HepG2 (cell line): ENCODE results near the gene KPNB1. TPM values are rescaled to one million over a fixed set of nuclear protein-coding genes. Genes with fewer than 3 reads are reported as not detected.

Experiments used
- ATAC-seq: fragments of 200-7000 bp; cut with Tn5 transposase; 3 replicates; pipeline ENCODE4 v1.9.1; 2020; ENCODE audit warnings: mild to moderate bottlenecking, moderate library complexity
- BruUV-seq: library from RNA; stranded (reverse); fragments of 400-500 nt; replicated peaks from 2 replicates; lab custom pipeline; 2021; lab: Mats Ljungman, UMichigan
- CTCF ChIA-PET: fragments of 300-600 bp; formaldehyde crosslinking; extraction: SDS; loops from one replicate; lab custom pipeline; 2021; ENCODE audit warnings: low total read pairs, inconsistent platforms, low intra/inter-chr PET ratio; lab: Yijun Ruan, JAX
- POLR2A ChIA-PET: fragments of 350-600 bp; sonication (Branson Sonifier 250); formaldehyde crosslinking; loops from one replicate; lab custom pipeline; 2020; ENCODE audit warnings: antibody characterized with exemption, inconsistent platforms; lab: Yijun Ruan, JAX
- DNase-seq: peaks from one replicate; pipeline ENCODE4 v3.0.0-alpha.2; 2015; ENCODE audit warnings: low spot score
- FAIRE-seq: peaks from 3 replicates; lab custom pipeline; 2011; peaks lifted over from hg19 to GRCh38; lab: Jason Lieb, UNC
- H2AFZ ChIP-seq: one replicate; pipeline ENCODE4 v1.6.1; 2011; ENCODE audit warnings: low read length, inconsistent platforms
- H3K27ac ChIP-seq: fragments of 300-600 bp; 3 replicates; pipeline ENCODE4 v1.8.0; 2011; ENCODE audit warnings: mixed run types, mild to moderate bottlenecking, mixed read lengths, low read length, inconsistent platforms; ENCODE audit not compliant: insufficient read depth; ENCODE audit errors: extremely low read length
- H3K27me3 ChIP-seq, 2 experiments: fragments of 200-600 bp in 1 of 2; 2 replicates in 1 of 2; 3 replicates in 1 of 2; pipeline versions ENCODE4 v1.6.0 to v1.8.0; 2011; ENCODE audit warnings: low read length in 2 of 2, mild to moderate bottlenecking in 2 of 2, moderate library complexity in 2 of 2, inconsistent platforms in 1 of 2; ENCODE audit not compliant: insufficient read depth in 2 of 2, control insufficient read depth in 1 of 2
- H3K36me3 ChIP-seq, 2 experiments: fragments of 200-600 bp in 1 of 2; replicated peaks in 1 of 2; 2 replicates in 1 of 2; 3 replicates in 1 of 2; pipeline versions ENCODE4 v1.5.1 to v1.8.0; 2011; ENCODE audit warnings: low read length in 2 of 2, inconsistent platforms in 1 of 2; ENCODE audit not compliant: insufficient read depth in 2 of 2, control insufficient read depth in 1 of 2
- H3K4me1 ChIP-seq: 2 replicates; pipeline ENCODE4 v1.5.1; 2012; ENCODE audit warnings: low read length, inconsistent platforms; ENCODE audit not compliant: insufficient read depth
- H3K4me2 ChIP-seq: 2 replicates; pipeline ENCODE4 v1.6.0; 2011; ENCODE audit warnings: low read depth, low read length, inconsistent platforms
- H3K4me3 ChIP-seq, 3 experiments: fragments of 200-600 bp in 1 of 3; sonication (generic), shearing (Covaris generic) in 1 of 3; replicated peaks in 1 of 3; 2 replicates each; pipeline ENCODE4 v1.5.1; 2011 to 2016; ENCODE audit warnings: low read length in 3 of 3, inconsistent platforms in 2 of 3, low read depth in 2 of 3, mild to moderate bottlenecking in 2 of 3, control low read depth in 1 of 3, mixed read lengths in 1 of 3; ENCODE audit not compliant: insufficient read depth in 1 of 3
- H3K79me2 ChIP-seq: one replicate; pipeline ENCODE4 v1.6.1; 2011; ENCODE audit warnings: low read length, inconsistent platforms; ENCODE audit not compliant: insufficient read depth
- H3K9ac ChIP-seq: 2 replicates; pipeline ENCODE4 v1.6.0; 2011; ENCODE audit warnings: mild to moderate bottlenecking, low read depth, low read length, inconsistent platforms; ENCODE audit not compliant: insufficient read depth
- H3K9me3 ChIP-seq: 2 replicates; pipeline ENCODE4 v1.5.1; 2012; ENCODE audit warnings: mild to moderate bottlenecking, low read length
- H4K20me1 ChIP-seq: 2 replicates; pipeline ENCODE4 v1.6.0; 2011; ENCODE audit warnings: inconsistent platforms, mild to moderate bottlenecking, low read length, moderate library complexity; ENCODE audit not compliant: insufficient read depth
- ELF3 ChIP-seq: IDR thresholded peaks from 2 replicates; pipeline ENCODE4 v1.6.1; 2016; ENCODE audit warnings: missing genetic modification reagents, missing compliant biosample characterization
- HNF4A ChIP-seq: sonication (generic); formaldehyde crosslinking; IDR thresholded peaks from 2 replicates; pipeline ENCODE4 v1.4.0; 2020; ENCODE audit warnings: missing genetic modification reagents
- MATR3 ChIP-seq: sonication (generic); formaldehyde crosslinking; IDR thresholded peaks from 2 replicates; pipeline ENCODE4 v1.4.0; 2020; ENCODE audit warnings: missing genetic modification reagents
- PLRG1 ChIP-seq: fragments of 450-650 bp; conservative IDR thresholded peaks from 2 replicates; pipeline ENCODE4 v1.6.1; 2016
- RBM39 ChIP-seq: fragments of 200-400 bp; formaldehyde crosslinking; IDR thresholded peaks from one replicate; pipeline ENCODE4 v1.6.1; 2018; ENCODE audit warnings: antibody characterized with exemption, mild to moderate bottlenecking, low read depth, low read length; ENCODE audit not compliant: poor library complexity, severe bottlenecking
- SNAI1 ChIP-seq: sonication (generic); formaldehyde crosslinking; IDR thresholded peaks from 2 replicates; pipeline ENCODE4 v1.5.0; 2020; ENCODE audit warnings: mild to moderate bottlenecking, missing genetic modification reagents, borderline replicate concordance
- SP4 ChIP-seq: sonication (generic); formaldehyde crosslinking; IDR thresholded peaks from 2 replicates; pipeline ENCODE4 v1.8.1; 2023; ENCODE audit warnings: mild to moderate bottlenecking, missing genetic modification reagents
- ZNF224 ChIP-seq: sonication (generic); formaldehyde crosslinking; IDR thresholded peaks from 2 replicates; pipeline ENCODE4 v1.5.0; 2020; ENCODE audit warnings: mild to moderate bottlenecking, missing genetic modification reagents
- ZNF607 ChIP-seq: sonication (generic); formaldehyde crosslinking; IDR thresholded peaks from 2 replicates; pipeline ENCODE4 v1.5.1; 2020; ENCODE audit warnings: missing genetic modification reagents, mild to moderate bottlenecking, borderline replicate concordance
- WGBS: methylation state at CpG from one replicate; pipeline ENCODE4 v1.1.6; 2017; ENCODE audit warnings: low lambda C conversion rate; 5-methylcytosine and 5-hydroxymethylcytosine counted together
- in situ Hi-C: cut with HindIII; loops from 2 replicates; pipeline ENCODE4 v1.10.0; 2017; ENCODE audit warnings: low pct_unique_long_range_greater_than_20kb; ENCODE audit not compliant: extremely low pct_ligation_motif_present
- intact Hi-C: fragments of 100-400 bp; cut with micrococcal nuclease; formaldehyde crosslinking; loops from one replicate; pipeline ENCODE4 v1.10.0; 2022; ENCODE audit not compliant: unreplicated experiment
- polyA plus RNA-seq, 8 experiments: library from polyadenylated mRNA; depleted of rRNA in 3 of 8; stranded (reverse) in 7 of 8; unstranded in 1 of 8; fragments of >200 nt; fragmentation: Illumina TruSeq in 4 of 8; extraction: Trizol in 4 of 8; gene quantifications; 2 replicates each; pipeline versions ENCODE4 v1.2.1 to v1.2.3, GENCODE V29; 2011 to 2016; ENCODE audit warnings: low read depth in 4 of 8, missing spikeins in 1 of 8, mixed read lengths in 1 of 8; ENCODE audit not compliant: insufficient read depth in 1 of 8
- total RNA-seq, 5 experiments: library from RNA; depleted of rRNA; stranded (reverse); fragments of >200 nt; fragmentation: Illumina TruSeq; extraction: Trizol; gene quantifications; 2 replicates each; pipeline ENCODE4 v1.2.3, GENCODE V29; 2016; ENCODE audit warnings: low read depth in 1 of 5
- TF ChIP-seq, protein P1 (sequence below): sonication (generic); formaldehyde crosslinking; IDR thresholded peaks from 2 replicates; pipeline ENCODE4 v1.4.0; 2020; ENCODE audit warnings: low read depth, missing genetic modification reagents
- TF ChIP-seq, protein P2 (sequence below): sonication (generic); formaldehyde crosslinking; IDR thresholded peaks from 2 replicates; pipeline ENCODE4 v1.5.0; 2020; ENCODE audit warnings: mild to moderate bottlenecking, missing genetic modification reagents, moderate library complexity
- TF ChIP-seq, protein P3 (sequence below): IDR thresholded peaks from 2 replicates; pipeline ENCODE4 v1.6.1; 2016; ENCODE audit warnings: missing compliant biosample characterization, missing genetic modification reagents, borderline replicate concordance
- TF ChIP-seq, protein P4 (sequence below): sonication (generic); formaldehyde crosslinking; IDR thresholded peaks from 2 replicates; pipeline ENCODE4 v1.5.0; 2020; ENCODE audit warnings: missing genetic modification reagents

KPNB1 gene
- total and polyA plus RNA-seq, 2 of the 13 experiments (the other 11 are each of a cell fraction or from before 2014, with no cell fraction given) = 164 to 424 TPM

DNA sequence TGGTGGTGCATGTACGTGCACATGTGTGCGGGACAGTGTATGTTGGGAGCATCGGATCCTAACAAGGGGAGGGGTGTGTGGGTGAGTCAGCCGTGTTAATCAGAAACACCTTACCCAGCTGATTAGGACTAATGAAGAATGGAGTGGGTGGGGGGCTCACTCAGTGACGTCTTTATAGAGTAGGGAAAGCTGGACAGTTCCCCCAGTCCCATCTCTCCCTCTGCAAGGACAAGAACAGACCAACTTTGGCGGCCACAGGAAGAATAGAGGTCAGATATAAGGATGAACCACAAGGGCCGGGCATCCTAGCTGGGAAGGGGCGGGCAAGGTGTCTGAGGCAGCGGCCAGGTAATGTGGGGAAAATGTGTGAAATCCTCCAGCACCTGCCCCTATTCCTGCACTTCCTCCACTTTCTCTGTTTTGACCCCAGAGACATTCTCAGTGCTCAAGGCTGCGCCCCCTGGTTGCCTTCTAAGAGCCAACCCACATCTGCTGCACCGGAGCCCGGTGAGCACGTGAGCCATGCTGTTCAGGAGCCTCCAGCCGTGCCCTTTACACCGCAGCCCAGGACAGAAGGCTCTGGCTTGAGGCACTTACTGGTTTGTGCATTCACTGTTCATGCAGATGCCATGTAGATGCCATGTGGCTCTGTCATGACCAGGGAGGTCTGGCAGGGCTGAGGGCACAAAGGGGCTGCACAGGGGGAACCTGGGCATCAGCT is 64.4 kb downstream of the KPNB1 start:
- H3K79me2 ChIP-seq = no peaks in the 10 kb centered on the region
- in situ Hi-C loops = no loop called here
- DNase-seq (no peak), ATAC-seq (peak; percentile 60), FAIRE-seq (no peak)
- H3K27ac ChIP-seq = no peak overlapping the region
- H3K9ac ChIP-seq = no peak overlapping the region
- WGBS = 41% methylated on average over 11 of the region's 15 CpGs
- BruUV-seq = no TSS peak
- intact Hi-C loops = loop anchor here (2.0 kb wide), 1 partner anchor 49 kb away; no protein-coding TSS in a partner anchor
- ChIA-PET CTCF (no interaction called here), POLR2A (no interaction called here)
- no peak overlapping the region for H2AFZ ChIP-seq
- peaks cover 16% of the 10 kb centered on the region for H3K4me1 ChIP-seq
- no peaks in the 10 kb centered on the region for H3K9me3 ChIP-seq
- no peak overlapping the region for H3K4me2 ChIP-seq
- no peaks in the 10 kb centered on the region for H4K20me1 ChIP-seq
- H3K4me3 ChIP-seq = no peak overlapping the region
- no peaks in the 10 kb centered on the region for H3K36me3 ChIP-seq
- H3K27me3 ChIP-seq = peaks cover 7 to 55% of the 10 kb centered on the region in 2 experiments; a peak in 4 of 5 replicates
- TF ChIP-seq, protein P1, sequence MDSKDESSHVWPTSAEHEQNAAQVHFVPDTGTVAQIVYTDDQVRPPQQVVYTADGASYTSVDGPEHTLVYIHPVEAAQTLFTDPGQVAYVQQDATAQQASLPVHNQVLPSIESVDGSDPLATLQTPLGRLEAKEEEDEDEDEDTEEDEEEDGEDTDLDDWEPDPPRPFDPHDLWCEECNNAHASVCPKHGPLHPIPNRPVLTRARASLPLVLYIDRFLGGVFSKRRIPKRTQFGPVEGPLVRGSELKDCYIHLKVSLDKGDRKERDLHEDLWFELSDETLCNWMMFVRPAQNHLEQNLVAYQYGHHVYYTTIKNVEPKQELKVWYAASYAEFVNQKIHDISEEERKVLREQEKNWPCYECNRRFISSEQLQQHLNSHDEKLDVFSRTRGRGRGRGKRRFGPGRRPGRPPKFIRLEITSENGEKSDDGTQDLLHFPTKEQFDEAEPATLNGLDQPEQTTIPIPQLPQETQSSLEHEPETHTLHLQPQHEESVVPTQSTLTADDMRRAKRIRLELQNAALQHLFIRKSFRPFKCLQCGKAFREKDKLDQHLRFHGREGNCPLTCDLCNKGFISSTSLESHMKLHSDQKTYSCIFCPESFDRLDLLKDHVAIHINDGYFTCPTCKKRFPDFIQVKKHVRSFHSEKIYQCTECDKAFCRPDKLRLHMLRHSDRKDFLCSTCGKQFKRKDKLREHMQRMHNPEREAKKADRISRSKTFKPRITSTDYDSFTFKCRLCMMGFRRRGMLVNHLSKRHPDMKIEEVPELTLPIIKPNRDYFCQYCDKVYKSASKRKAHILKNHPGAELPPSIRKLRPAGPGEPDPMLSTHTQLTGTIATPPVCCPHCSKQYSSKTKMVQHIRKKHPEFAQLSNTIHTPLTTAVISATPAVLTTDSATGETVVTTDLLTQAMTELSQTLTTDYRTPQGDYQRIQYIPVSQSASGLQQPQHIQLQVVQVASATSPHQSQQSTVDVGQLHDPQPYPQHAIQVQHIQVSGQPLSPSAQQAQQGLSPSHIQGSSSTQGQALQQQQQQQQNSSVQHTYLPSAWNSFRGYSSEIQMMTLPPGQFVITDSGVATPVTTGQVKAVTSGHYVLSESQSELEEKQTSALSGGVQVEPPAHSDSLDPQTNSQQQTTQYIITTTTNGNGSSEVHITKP = no peak
- TF ChIP-seq ZNF224 (no peak), HNF4A (CRISPR knock-in tag) (peak; percentile 34), PLRG1 (no peak), ZNF607 (CRISPR knock-in tag) (no peak), SNAI1 (no peak), RBM39 (no peak), ELF3 (CRISPR knock-in tag) (no peak), MATR3 (CRISPR knock-in tag) (no peak), SP4 (CRISPR knock-in tag) (0 out of 2 replicates have a peak, but pooled peaks have one; percentile 28)
- TF ChIP-seq, protein P2, sequence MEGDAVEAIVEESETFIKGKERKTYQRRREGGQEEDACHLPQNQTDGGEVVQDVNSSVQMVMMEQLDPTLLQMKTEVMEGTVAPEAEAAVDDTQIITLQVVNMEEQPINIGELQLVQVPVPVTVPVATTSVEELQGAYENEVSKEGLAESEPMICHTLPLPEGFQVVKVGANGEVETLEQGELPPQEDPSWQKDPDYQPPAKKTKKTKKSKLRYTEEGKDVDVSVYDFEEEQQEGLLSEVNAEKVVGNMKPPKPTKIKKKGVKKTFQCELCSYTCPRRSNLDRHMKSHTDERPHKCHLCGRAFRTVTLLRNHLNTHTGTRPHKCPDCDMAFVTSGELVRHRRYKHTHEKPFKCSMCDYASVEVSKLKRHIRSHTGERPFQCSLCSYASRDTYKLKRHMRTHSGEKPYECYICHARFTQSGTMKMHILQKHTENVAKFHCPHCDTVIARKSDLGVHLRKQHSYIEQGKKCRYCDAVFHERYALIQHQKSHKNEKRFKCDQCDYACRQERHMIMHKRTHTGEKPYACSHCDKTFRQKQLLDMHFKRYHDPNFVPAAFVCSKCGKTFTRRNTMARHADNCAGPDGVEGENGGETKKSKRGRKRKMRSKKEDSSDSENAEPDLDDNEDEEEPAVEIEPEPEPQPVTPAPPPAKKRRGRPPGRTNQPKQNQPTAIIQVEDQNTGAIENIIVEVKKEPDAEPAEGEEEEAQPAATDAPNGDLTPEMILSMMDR (CRISPR knock-in tag) = peak; percentile 53
- TF ChIP-seq, protein P3, sequence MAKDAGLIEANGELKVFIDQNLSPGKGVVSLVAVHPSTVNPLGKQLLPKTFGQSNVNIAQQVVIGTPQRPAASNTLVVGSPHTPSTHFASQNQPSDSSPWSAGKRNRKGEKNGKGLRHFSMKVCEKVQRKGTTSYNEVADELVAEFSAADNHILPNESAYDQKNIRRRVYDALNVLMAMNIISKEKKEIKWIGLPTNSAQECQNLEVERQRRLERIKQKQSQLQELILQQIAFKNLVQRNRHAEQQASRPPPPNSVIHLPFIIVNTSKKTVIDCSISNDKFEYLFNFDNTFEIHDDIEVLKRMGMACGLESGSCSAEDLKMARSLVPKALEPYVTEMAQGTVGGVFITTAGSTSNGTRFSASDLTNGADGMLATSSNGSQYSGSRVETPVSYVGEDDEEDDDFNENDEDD (CRISPR knock-in tag) = peak; percentile 28; the same call in 1 of the 2 replicates
- TF ChIP-seq, protein P4, sequence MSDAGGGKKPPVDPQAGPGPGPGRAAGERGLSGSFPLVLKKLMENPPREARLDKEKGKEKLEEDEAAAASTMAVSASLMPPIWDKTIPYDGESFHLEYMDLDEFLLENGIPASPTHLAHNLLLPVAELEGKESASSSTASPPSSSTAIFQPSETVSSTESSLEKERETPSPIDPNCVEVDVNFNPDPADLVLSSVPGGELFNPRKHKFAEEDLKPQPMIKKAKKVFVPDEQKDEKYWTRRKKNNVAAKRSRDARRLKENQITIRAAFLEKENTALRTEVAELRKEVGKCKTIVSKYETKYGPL (CRISPR knock-in tag) = no peak
